Stimulated activated CD8-positive, alpha-beta memory T cell treated with anti-CD3 and anti-CD28 coated beads, Interleukin-7, amount 100 ng/mL, for 24 hours (primary cell): ENCODE measurements around the gene SYT5.
"Not testable (repeated sequence)": the region's sequence is repeated elsewhere in the genome, so short reads cannot be mapped to it uniquely, and the experiment has no call there.

Experiments used
- DNase-seq: peaks from one replicate; pipeline ENCODE4 v3.0.0-alpha.2; 2020; ENCODE audit warnings: low read depth

Gene SYT5

DNA sequence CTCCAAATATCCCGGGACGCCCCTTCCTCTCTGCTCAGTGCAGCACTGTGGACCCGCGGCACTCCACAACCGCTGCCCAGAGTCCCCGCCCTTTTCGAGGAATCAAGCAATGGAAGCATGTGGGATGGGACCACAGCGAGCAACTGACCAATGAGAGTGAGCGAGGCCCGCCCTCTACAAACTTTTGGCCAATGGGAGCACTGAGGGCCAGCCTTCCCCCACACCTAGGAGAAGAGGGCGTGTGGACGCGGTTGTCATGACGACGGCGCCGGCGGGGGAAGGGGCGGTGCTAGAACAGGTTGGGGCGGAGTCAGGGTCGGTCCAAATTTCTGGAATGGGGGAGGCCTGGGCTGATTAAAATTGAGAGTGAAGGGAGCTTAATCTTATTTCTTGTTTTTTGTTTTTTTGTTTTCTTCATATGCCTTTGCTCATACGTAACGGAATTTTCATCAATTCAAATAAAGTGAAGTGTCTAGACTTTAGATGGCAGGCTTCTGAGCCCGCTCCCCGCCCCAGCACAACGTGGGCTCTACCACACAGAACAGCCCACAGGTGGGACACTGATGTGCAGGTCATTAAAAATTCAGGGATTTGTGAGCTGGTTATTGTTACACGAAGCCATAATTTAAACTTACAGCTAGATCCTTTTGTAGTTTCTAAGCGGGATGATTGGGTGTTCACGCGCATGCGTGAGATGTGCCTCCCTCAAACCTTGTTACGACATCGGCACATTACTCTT, 13.4 kb downstream of the SYT5 start, which contains the start of gene DNAAF3:
Gene DNAAF3 (minus strand): TSS at position 84 of the 739 bp plus-strand sequence. CDS start 200 bp downstream, outside the sequence.
- peak; percentile 56 for DNase-seq

GRCh38 chr19:55165952-55166529, 14.0 kb downstream of the SYT5 start:
- DNase-seq = no peak

DNA sequence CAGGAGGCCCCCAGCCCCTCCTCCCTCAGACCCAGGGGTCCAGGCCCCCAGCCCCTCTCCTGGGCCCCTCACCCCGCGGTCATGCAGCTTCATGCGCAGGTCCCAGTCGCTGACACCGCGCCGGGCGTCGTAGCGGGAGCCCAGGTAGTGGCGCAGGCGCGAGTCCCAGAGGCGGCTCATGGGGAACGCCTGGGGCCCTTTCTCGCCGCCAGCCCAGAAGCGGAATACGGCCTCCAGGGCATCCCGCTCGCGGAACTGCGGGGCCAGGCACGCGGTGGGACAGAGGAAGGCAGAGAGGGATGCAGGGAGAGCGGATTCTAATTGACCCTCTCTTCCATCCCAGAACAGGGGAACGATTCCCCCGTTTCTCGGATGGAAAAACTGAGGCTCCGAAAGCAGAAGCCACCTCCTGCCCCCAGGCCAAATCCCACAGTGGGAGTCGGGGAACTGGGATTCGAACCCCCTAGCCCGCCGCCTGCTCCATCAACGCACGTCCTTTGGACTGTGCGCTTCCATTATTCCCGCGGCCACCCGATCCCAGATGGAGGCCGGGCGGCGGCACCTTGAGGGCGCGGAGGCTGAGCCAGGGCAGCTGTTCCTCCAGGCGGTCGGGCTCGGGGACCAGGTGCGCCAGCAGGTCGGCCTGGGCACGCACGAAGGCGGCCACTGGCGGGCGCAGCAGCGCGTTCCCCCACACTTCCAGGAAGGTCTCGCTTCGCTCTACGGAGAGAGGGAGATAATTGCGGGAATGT, 18.3 kb downstream of the SYT5 start:
- DNase-seq = no peak

GRCh38 chr19:55160986-55161365, 19.1 kb downstream of the SYT5 start:
- DNase-seq = no peak

- DNase-seq = peak; percentile 76
Measured at GRCh38 chr19:55160128-55160985, 19.7 kb downstream of the SYT5 start.

DNA sequence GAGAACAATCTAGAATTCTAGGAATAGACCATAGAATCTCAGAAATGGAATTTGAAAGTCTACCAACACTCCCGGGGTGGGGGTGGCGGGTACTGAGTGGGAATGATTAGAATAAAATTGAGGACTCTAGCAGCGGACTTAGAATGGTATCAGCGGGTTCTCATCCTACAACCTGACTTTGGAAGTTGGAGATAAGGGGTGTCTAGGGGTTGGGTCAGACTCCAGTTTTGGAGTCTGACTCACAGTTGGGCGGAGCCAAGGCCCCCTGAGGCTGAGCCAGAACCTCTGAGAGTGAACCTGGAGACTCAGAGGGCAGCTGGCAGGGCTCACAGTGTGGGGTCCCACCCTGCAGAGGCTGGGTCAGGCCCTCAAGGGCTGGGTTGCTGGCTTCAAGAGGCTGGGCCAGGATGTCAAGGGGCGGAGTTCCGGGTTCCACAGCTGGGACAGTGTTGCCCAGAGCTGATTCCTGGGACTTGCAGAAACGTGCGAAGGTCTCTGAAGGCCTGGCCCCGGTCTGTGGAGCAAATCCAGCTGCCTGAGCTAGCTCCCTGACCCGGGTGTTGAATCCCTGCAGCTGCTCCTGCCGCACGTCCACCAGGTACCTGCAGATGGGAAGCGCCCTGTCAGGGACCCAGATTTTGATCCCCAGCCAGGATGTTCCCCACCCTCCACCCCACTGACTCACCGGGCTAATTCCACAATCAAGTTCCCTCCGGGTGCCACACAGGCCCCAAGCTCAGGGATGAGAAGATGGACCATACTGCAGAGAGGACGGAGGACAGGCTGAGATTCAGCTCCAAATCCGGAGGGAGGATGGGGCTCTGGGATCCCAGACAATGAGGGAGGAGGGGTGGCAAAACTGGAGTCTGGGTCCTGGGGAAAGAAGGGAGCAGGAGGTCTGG, 21.0 kb downstream of the SYT5 start:
- no peak for DNase-seq

DNA sequence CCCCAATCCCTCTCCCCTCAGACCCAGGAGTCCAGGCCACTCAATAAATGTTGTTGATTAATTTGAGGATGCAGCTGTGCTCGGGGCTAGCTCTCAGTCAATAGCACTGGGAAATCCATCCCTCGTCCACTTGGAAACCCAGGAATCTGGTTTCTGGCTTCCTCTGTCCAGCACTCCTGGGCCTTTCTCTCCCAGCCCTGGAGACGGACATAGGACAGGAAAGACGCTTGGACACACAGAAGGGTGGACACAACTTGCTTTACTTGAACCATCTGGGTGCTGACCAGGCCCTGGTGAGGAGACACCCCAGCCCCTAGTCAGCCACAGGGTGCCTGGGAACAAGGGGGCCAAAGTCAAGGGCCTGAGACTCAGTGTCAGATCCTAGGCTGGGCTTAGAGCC, 21.7 kb downstream of the SYT5 start:
- no peak for DNase-seq

DNA sequence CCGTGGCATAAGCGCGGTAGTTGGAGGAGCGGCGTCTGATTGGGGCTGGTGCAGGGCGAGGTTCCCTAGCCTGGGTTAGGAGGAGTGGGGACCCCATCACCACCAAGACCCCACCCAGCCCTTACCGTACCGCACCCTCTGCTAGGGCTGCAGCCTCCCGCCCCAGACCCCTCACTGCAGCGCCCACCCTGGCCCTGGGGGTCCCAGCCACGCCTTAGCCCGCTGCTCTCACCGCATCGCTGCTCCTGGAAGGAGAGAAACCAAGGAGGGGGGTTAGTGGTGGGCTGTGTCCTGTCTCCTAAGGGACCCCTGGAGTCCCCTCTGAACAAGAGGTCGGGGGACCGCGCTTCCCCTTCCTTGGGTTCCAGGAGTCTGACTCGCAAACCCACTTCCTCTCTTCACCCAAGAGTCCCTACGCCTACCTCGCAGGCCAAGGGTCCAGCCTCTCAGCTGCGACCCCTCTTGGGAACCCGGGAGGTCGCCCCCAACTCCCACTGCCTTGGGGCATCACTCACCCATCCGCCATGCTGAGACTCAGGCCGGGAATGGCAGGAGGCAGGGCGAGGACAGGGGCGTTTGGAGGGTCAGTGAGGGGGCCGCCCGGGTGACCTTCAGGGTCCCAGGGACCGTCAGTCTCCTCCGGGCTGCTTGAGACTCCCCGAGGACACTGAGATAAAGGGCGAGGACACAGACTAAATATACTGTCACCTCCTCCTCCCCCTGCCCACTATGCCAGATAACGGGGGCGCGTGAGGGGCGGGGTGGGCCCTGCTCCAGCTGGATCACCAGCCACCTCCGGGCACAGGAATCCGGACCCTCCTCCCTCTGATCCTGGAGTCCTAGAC, 22.8 kb downstream of the SYT5 start, which contains the start of gene TNNI3:
Gene TNNI3 (minus strand): TSS at position 669 of the 845 bp plus-strand sequence. CDS start 143 bp downstream, at position 526.
- DNase-seq = no peak

DNA sequence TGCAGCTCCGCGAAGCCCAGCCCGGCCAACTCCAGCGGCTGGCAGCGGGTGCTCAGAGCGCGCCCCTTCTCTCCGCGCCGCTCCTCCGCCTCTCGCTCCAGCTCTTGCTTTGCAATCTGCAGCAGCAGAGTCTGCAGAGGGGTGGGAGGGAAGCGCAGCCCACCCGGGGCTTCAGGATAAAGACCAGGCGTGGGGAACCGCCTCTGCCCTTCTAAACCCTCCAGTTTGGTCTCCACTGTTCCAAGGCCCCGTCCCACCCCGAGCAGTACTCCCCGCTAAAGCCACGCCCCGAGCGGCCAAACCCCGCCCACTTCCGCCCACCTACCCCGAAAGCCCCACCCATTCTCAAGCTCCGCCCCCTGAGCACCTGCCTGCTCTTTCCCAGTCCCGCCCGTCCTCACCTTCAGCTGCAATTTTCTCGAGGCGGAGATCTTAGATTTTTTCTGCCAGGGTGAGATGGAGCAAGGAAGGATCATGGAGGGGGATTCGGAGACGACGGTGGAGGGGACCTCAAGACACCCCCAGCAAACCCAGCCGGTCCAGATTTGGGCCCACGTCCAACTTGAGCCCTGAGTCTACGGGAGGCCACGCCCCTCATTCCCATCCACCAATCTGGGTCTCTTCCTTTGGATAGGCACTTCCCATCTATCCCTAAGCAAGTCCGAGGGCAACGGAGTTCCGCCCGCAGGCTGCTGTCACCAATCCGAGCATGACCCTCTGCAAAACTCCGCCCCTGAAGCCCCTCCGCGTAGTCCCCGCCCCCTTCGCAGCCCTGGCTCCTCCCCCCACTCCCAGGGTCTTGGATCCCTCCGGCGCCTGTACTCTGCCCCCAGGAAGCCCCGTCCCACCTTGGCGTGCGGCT, 23.7 kb downstream of the SYT5 start:
- DNase-seq = no peak

GRCh38 chr19:55155784-55156183, 24.3 kb downstream of the SYT5 start:
- DNase-seq = not testable (repeated sequence)

GRCh38 chr19:55153652-55154264, 26.3 kb downstream of the SYT5 start:
- DNase-seq = no peak

DNA sequence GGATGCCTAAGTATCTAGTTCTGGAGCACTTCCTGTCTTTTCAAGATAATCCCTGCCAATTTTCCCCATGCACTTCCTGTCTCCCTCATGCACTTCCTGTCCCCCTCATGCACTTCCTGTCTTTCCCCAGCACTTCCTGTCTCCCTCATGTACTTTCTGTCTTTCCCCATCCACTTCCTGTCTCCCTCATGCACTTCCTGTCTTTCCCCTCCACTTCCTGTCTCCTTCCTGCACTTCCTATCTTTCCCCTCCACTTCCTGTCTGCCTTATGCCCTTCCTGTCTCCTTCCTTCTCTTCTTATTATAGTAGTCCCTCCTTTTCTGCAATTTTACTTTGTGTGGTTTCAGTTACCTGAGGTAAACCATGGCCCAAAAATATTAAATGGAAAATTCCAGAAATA, 28.1 kb downstream of the SYT5 start:
- no peak for DNase-seq

- no peak for DNase-seq
Measured at GRCh38 chr19:55149078-55150003, 30.7 kb downstream of the SYT5 start, which contains the start of gene TNNT1. TSS of gene TNNT1 (minus strand) at chr19:55149206. CDS start at chr19:55147157, 2,049 bp downstream.

- no peak for DNase-seq
Measured at GRCh38 chr19:55147545-55148251, 32.4 kb downstream of the SYT5 start.

- DNase-seq = no peak
Measured at GRCh38 chr19:55146705-55147273, 33.3 kb downstream of the SYT5 start.

GRCh38 chr19:55146078-55146704, 33.9 kb downstream of the SYT5 start:
- no peak for DNase-seq
